ENCODE results near the gene CTBP2.

The CTBP2 gene

DNA sequence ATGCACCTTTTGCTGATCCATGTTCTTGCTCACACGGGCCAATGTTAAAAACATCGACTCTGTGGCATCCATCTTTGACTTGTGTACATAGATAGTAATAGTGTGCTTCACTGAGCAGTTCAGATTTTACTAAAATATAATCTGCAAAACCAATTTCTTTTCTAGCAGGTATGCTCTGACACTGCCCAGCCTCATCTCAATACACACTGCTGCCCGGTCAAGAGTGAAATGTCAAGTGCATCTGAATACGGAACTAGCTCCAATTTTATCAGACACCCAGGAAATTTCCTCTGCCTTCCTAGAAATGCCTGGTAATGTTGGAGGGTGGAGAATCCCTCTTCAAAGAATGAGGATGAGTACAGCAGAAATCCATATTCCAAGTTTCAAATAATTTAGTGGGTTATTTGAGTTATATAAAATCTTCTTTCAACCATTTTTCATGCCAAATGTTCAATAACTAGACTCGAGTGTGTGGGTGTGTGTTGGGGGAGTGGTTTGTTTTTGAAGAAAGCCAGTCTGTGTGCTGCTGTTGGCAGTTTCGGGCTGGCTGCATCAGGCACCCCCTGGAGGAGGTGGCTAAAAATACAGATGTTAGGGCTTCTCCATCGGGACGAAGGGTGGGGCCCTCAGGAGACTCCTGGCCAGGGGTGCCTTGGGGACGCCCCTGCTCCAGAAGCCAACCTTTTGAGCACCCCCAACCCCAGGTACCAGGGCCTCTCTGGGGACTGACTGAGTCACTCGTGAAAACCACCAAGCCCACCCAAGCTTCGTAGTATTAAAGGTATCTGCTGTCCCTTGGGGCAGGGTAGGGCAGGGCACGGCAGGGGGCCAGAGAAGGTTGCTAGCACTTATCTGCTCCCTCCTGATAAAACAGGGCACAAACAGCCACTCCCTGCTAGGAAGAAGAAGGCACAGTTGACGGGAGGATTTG lies 15.4 kb downstream of the CTBP2 start:
- no peak for DNase-seq (ENCODE audit: low read depth in 2 of 2)

DNA sequence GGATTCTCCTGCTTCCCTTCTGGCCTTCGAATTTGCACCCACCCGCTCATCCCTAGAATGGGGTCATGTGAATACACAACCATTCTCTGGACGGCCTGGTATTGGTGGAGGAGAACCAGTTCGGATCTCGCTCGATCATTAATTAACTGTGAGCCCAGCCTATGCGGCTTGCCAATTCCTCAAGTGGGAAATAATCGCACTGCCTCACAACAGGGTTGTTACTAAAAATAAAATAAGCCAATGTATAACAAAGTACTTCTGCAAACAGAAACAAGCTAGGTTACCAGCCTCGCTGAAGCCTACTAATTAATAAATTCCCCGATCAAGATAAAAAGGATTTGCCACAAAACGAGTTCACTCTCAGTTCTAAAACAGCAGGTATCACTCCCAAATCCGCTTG lies 16.2 kb downstream of the CTBP2 start:
- no peak for DNase-seq (ENCODE audit: low read depth in 2 of 2)

DNA sequence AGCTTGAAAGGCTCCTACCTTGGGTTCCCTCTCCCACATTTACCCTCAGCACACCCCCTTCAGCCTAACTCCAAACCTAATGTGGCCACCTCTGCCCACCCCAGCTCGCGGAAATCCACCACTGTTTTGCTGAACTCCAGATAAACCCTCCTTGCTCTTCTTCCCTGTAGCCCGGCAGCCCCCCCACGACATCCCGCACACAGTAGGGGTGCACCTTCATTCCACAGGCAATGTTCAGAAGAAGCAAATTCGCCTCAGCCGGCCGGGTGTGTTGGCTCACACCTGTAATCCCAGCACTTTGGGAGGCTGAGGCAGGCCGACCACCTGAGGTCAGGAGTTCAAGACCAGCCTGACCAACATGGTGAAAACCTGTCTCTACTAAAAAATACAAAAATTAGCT lies 17.4 kb downstream of the CTBP2 start:
- no peak for DNase-seq (ENCODE audit: low read depth in 2 of 2)

DNA sequence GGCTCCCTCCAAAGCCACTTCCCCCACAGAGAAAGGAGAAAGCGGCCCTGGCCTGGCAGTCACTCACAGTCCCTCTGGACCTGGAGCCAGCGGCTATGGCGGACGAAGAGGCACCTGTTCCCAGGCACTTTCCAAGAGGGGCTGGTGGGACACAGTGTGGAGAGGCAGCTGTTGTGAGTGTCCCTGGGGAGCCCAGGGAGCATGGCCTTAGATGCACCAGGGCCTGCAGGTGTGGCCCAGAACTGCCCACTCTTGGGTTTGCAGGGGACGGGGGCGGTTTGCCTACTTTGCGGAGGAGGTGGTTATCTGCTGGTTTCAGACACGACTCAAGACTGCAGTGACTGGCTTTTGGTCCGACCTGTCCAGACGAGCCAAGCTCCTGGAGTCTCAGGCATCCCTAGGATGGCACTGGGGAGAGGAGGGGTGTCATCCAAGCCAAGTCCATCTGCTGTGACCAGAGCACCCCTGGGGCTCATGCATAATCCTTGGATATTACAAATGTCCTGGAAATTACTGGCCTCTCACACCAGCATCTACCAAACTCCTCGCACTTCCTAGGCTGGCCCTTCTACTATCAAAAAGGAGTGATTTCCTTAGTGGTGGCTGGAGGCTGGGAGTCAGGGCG lies 18.4 kb downstream of the CTBP2 start:
- no peak for DNase-seq (ENCODE audit: low read depth in 2 of 2)

DNA sequence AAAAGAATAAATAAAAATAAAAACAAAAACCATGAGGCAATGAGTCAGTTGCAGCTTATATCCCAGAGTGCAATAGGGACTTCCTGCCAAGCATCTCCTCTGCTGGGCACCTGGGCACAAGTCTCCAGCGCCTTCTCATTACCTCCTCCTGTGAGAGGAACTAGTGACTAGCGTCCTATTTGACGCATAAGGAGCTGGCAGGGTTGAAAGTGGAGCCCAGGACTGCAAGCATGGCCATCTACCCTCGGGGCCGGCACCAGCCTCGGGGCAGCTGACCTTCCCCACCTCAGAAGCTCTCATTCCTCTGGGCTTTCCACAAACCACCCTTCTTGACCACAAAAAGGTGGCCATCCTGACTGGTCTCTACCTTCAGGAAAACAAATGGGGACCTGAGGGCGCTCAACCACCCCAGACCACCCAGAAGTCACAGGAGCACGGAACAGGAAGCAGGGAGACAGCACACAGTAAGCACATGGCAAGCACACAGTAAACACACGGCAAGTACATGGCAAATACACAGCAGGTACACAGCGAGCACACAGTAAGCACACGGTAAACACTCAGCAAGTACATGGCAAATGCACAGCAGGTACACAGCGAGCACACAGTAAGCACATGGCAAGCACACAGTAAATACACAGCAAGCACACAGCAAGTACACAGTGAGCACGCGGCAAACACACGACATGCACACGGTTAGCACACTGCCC lies 19.1 kb downstream of the CTBP2 start:
- DNase-seq (ENCODE audit: low read depth in 2 of 2), result no peak

DNA sequence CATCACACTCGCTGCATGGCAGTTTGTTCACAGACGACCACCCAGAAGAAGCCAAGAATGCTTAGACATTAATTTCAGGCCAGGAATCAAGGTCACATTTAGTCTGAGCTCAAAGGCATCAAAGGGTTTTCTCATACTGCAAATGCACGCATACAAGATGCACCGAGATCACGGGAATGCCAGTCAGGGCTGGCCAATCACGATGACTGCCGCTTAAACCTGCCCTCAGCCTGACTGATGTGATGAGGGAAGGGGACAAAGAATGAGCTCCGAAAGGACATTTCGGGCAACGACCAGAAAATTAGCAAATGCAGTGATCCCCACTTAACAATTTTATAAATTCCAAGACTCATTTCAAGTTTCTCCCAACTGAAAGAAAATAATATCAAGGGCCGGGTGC lies 20.2 kb downstream of the CTBP2 start:
- DNase-seq (ENCODE audit: low read depth in 2 of 2), result no peak

DNA sequence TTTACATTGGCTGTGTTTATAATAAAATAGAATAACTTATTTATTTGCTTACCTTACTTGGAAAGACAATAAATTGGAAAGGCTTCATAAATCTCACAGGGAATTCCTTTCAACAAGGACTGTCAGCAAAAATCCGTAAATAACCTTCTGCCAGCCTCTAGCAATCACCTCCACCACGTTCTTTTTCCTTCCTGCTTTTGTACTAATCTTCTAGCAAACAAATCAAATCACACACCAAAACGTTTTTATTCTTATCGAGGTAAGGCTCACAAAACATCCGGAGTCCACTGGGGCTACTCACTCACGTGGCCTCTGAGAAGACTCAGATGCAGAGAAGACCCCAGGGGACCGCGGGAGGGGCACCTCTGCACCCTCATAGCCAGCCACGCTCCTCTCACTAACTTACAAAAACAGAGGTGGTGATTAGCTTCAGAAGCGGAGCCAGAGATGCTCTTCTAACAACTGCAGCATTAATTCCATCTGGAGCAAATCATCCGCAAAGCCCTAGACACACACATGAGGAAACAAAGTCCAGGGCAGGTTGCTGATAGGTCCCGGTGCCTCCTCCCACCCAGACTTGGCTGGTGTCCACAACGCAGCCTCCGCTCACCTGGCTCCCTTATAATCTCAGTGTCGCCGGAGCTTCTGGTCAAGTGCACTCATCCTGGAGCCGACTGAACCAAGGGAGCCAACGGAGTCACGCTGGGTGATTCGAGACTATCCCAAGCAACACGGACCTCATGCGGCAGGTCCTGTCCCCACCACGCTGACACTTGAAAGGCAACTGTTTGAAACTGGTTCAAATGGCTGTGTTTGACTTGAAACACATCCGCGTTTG lies 22.5 kb downstream of the CTBP2 start:
- DNase-seq (ENCODE audit: low read depth in 2 of 2), result no peak

DNA sequence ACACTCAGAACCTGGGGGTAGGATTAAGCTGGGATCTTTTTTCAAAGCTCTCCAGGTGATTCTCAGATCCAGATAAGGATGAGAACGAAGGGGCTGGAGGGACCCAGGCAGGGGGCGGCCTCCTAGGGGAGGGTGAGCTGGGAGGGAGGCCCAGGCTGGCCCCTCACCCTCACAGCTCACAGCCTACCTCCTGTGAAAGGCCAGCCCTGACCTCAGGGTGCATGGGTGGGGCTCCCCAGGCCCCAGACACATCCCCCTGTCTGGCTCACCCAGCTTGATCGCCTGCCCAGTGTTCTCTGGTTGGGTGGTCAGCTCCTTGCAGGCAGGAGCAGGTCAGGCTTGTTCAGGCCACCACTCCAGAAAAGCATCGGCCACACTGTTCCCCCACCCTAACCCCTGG lies 24.3 kb downstream of the CTBP2 start:
- DNase-seq (ENCODE audit: low read depth in 2 of 2), result no peak

DNA sequence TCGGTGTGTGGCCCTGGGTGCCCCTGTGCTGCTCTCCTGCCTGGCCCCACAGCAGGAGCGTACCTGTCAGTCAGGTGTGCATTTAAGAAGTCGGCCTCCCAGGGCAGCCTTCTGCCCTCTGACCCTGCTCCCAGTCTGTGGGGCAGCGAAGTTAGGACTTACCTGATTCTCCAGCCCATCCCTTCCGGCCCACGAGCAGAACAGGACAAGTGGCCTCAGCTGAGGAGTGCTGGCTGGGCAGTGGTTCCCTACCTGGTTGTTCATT lies 24.7 kb downstream of the CTBP2 start:
- no peak for DNase-seq (ENCODE audit: low read depth in 2 of 2)

DNA sequence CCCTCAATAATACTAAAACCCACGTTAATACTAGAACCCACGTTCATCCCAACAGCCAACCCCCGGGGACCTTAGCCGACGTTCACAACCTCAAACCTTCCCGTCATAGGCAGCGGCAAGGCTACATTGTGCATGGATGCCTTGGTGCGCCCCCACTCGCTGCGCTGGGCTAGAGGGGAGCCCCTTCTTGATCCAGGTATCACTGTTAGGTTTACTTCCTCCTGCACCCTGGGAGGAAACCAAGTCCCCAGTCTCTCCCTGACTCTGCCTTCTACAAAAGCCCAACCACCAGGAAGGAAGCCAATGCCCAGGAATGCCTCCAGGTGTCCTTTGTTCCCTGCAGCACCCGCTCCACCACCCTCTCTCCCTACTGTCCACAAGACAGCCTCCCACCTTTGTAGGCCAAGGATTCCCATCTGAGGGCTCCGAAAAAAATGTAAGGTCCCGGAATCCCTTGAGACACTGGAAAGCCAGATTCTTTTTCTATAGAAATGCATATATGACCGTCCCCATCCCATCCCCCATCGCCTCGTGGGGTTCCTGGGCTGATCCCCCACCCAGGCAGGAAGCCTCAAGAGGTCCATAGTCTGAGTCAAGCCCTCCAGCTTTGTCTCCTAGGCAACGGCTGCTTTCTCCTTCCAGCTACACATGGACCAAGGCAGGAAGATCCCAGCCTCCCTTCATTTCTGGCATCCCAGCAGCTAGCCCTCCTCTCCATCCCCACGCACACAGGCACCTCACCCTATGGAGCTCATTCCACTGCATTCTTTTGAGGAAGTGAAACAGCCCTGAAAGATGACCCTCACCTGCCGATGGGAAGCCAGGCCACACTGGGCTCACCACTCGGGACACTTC lies 25.2 kb downstream of the CTBP2 start:
- no peak for DNase-seq (ENCODE audit: low read depth in 2 of 2)

DNA sequence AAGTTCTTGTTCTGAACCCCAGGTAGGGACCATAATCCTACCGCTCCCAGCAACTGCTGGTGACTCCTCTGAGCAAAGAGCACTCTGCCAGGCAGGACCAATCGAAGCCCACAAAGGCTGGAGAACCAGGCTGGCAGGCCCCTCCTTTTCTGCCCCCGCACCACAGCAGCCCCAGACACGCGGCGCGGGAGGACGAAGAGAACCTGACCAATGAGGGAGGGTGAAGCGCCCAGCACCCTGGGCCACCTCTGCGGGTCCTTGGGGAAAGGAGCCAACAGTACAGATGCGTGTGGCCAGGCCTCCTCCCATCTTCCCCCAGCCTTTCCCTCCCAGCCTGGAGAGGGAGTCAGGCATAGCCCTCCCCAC lies 25.9 kb downstream of the CTBP2 start:
- no peak for DNase-seq (ENCODE audit: low read depth in 2 of 2)

DNA sequence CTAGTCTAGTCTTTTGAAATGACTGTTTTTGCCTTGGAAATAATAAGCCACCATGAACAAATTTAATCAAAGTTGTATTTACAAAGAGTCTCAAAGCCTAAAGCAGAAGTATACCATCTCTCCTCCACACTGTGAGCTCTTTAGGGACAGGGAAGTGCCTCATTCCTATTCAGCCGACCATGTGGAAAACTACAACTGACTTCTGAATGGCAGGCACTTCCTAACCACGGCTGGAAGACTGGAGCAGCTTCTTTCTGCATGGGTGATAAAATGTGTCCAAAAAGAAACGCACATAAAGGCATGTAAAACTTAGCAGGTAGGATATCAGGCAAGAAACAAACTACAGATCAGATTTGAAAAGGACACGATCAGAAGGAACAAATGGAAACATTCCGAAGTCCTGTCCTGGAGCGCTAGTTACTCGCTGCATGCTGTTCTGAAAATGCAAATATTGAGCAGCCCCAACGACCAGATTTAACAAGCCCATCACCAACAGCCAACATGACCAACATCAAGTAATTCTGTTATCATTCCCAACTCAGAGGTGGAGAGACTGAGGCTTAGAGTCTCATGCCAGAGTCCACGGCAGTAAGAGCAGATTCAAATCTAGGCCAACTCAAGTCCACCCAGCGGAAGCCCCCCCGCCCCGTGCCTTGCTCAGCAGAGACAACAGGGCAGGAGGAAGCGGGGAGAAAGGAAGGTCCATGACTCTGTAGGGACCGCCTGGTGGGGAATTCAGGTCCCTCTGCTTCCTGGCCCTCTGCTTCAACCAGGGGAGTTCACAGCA lies 26.5 kb downstream of the CTBP2 start:
- no peak for DNase-seq (ENCODE audit: low read depth in 2 of 2)

DNA sequence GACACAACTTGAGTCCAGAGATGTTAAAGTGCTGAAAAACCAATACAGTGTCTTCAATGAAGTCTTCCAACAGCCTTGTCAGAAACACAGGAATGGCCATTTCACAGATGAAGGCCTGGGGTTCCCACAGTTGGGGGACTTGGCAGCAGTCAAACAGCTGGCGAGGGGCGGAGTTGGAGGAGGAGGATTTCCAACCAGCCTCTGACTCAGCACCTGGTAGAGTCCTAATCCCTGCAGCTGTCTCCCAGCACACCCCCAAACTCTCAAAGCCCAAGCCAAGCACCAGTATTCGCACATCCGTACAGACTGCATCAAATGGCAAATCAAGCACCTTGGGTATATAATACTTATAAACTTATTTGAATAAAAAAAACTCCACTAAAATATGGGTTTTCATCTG lies 28.0 kb downstream of the CTBP2 start:
- DNase-seq (ENCODE audit: low read depth in 2 of 2), result no peak

DNA sequence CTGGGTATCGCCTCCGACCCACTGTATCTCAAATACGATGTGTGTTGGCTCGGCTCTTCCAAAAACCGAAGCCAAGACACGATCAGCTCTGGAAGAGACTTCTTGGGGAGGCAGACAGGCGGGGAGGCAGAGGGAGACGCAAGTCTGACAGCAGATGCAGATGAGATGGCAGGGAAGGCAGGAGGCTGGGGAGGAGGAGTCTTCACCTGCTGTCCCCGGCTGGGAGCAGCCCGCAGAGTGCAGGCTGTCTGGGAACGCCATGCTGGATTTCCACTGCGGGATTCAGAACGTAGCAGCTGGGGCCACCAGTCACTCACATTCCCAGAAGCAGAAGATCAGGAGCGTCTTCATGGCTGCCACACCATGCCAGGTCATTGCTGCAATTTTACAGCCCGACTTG lies 29.4 kb downstream of the CTBP2 start:
- DNase-seq (ENCODE audit: low read depth in 2 of 2), result no peak

DNA sequence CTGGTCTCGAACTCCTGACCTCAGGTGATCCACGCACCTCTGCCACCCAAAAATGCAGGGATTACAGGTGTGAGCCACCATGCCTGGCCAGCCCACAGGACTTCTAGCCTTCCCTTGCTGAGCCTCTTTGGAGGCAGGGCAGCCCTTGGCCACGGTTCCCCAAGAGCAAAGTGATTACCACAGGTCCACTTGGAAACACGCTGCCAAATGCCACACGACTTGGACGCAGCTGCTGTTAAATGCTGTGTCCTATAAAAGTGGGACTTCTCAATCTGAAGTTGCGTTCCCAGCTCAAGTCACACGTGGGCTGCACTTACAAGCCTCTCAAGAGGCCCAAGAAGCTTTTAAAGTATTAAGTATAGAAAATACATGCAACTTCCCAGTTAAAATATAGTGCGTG lies 30.1 kb downstream of the CTBP2 start:
- DNase-seq (ENCODE audit: low read depth in 2 of 2), result no peak

DNA sequence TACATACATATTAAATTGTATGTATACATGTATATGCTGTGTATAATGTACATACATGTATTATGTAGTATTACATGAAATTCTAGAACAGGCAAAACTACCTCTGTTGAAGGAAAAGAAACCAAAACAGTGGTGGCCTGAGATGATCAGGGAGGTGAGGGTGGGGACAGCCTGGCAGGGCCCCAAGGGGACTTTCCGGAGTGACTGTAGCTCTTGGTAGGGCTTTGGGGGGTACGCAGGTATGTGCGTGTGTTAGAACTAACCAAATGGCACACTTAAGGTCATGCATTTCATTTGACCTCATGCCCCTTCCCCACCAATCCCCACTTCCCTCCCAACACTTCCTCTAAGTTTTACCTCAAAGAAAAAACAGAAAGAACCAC lies 31.3 kb downstream of the CTBP2 start:
- no peak for DNase-seq (ENCODE audit: low read depth in 2 of 2)

DNA sequence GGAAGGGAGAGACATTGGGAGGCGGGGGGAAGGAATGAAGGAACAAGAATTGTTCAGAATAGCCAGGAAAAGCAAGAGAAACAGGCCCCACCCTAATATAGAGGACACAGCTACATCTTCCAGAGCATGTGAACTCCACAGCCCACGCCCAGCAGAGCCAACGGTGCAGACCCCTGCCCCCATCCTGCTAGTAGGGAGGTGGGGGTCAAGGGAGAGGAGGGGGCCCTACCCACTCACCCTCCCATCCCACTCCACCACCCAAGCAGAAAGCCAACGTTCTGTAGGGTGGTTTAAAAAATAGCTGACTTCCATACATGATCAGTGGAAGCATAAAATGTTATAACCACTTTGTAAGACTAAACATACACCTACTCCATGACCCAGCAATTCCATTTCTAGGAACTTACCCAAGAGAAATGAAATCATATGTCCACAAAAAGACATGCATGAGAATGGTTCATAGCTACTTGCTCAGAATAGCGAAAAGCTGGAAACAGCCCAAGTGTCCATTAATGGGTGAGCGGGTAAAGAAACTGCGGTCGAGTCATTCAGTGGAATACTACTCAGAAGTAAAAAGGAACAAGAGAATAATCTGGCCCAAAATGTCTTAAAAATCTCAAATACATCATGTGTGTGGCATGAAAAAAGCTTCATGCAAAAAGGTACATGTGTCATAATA lies 31.8 kb downstream of the CTBP2 start:
- no peak for DNase-seq (ENCODE audit: low read depth in 2 of 2)

DNA sequence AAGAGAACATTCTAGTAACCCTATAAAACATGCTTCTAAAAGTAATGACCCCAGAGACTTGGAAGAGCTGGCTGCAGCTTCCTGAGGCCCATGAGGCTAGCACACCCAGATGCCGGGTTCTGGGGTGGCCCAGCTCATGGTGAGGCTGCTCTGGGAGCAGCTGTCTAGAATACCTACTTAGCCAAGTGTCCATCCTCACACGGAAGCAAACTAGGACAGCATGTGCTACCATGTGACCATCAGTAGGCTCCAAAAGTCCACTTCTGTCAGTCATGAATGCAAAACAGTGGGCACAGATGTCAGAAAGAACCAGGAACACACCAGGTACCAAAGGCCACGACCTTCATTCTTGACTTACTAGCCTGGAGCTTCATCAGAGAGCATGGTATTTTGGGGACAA lies 32.4 kb downstream of the CTBP2 start:
- no peak for DNase-seq (ENCODE audit: low read depth in 2 of 2)

DNA sequence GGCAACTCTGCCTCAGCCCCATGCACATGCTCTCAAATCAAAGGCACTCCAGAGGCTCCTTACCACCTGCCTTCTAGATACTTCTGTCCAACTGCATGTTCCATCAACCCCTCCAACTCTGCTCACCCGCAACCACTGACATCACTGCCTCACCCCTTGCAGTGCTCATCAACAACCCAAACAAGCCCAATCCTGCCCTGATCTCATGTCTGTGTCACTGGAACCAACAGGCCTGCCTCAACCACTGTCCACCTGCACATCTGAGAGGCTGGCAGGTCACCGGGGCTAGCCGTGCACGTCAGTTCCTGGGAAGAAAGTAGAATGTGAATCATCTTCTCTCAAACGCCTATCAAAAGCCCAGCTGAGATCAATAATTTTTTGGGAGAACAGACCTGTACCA lies 33.3 kb downstream of the CTBP2 start:
- DNase-seq (ENCODE audit: low read depth in 2 of 2), result no peak

All from stimulated activated CD4-positive, alpha-beta T cell treated with anti-CD3 and anti-CD28 coated beads, Interleukin-1b, Interleukin-23, amount 100 ng/mL, for 4 hours (primary cell).